Smooth muscle cell of the brain vasculature (primary cell): Measurements from ENCODE around the gene IER3.

Source experiments
- DNase-seq: peaks from one replicate; pipeline ENCODE4 v3.0.0-alpha.2; 2012; ENCODE audit warnings: low read depth, low spot score

Gene IER3

DNA sequence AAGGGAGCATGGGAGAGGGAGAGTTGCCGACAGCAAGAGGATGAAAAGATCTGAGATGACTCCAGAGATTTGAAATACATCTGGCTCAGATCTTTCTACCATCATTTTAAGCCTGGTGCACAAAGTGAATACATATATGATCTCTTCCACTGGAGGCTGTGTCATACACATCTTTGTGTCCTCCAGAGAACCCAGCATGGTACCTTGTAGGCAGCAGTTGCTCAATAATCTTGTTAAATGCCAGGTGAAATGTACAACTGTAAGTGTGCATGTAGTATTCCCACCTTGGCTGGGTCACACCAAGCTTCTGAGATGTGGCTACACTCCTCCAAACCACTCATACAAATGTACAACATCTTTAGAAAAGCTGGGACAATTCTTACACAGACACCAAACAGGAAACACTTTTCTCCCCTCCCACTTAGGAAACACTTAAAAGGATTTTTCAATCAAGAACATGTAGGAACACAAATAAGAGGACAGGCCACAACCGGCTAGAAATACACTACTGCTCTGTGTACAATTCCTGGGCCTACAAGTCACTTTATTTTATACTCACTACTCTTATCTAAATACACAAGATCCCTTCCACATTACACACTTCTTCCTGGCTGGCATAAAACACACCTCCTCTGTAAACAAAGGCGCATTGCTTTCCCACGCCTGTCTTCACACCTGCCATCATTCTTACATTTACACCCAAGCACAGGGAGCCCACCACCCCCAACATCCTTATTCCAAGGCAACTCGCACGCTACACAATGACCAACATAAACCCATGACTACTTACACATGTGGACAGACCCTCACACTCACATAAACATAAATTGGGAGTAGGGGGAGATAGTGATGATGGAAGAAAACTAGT lies 3.8 kb upstream of the IER3 start:
- DNase-seq: no peak

DNA sequence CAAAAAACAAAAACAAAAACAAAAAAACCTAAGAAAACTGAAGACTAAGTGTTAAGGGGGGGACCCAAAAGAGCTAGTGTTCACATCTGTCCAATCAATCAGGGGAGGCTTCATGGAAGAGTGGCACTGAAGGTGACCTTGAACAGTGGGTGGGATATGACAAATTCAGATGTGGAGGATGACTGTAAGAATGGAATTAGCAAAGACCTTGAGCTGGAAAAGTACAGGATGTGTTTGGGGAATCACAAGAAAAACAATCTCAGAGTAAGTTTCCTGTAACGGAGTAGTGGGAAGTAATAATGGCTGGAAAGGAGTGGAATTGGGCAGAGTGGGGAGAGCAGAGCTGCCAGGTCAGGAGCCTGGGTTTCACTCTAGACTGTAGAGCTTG lies 2.9 kb upstream of the IER3 start:
- DNase-seq: no peak

DNA sequence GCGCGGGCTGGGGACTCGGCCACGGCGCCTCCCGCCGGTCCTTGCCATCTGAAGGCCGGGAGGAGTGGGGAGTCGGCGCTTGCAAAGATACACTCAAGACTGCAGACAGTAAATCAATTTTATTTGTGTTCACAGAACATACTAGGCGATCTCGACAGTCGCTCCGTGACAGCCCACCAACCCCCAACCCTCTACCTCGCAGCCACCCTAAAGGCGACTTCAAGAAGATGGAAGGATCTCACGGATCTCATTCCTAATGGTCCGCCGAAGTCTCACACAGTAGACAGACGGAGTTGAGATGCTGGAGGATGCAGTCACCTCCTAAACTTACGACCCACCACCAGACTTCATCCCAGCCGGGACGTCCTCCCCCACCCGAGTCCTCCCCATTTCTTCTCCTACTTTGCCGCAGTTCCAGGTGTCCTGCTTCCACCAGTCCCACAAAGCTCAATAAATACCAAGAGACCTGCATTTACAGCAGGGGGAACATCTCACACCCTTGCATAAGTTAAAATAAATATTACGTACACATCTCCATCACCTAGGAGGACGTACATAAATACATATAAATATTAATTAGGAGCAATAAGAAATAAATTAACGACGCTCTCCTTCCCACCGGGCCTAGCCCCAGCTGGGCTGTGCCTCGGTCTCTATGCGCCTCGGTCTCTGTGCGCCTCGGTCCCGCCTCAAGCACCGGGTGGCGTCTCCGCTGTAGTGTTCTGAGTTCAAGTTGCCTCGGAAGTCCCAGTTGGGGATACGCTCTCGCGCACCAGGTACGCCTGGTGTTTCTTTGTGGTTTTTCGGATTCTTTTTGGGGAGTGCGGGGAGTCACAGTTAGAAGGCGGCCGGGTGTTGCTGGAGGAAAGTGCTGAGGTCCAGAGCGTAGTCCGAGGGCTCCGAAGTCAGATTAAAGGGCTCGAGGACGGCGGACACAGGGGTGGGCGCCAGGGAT lies 971 bp downstream of the IER3 start:
- DNase-seq: no peak

DNA sequence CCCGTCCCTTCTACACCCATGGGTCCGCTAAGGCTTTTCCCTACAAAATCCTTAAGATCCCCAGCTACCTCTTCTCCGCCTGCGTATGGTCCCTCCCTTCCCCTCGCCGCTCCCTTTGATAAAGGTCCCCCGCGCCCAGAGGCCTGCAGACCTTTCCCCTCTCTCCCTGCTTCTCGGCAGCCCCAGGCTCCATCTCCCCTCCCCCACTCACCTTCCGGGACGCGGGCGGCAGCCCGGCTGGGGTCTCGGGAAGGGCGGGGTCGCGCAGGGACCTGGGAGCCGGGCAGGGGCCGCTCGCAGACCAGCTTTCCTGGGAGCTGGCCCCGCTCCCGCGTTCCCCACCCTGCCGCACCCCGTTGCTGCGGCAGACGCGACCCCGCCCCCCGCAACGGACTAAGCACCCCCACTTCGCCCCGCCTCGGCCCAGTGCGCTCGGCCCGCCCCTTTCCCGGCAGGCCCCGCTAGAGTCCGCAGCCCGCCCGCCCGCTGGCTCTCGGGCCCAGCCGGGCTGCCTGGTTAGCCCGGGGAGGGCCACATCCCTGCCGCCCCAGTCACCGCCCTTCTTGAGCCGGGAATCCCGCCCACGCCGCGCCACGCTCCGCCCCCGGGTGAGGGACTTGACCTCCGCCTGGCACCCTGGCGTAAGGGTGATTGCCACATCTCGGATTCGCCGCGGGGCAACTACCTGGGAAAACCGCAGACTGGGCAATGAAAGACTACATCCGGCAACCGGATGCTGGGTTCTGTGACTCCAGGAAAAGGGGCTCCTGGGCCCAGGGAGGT lies 1.8 kb downstream of the IER3 start, which contains the start of gene FLOT1:
Gene FLOT1, minus strand, starts transcription at position 372 of the 783 bp plus-strand sequence. CDS start 498 bp downstream, outside the sequence.
- peak; percentile 92 for DNase-seq

DNA sequence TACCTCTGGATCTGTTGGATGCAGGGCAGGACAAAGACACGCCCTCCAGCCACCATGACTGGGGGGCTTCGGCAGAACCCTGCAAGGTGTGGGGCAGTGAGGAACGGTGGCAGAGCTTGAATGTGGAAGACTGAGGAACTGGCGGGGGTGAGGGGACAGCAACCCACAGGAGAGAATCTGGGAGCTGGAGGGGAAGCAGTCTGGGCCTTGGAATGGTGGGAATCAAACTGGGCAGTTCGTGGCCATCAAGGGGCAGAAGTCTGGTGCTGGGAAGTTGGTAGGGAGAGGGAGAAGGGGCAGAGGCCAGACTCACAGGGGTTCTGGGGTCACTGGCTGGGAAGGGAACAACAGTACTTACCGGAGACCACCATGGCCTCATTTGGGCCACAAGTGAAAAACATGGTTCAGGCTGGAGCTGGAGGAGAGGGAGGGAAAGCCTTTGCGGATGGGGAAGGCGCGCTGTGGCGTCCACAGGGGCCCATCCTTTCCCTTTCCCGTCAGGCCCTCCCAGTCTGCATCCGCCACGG lies 2.5 kb downstream of the IER3 start:
- DNase-seq: no peak

DNA sequence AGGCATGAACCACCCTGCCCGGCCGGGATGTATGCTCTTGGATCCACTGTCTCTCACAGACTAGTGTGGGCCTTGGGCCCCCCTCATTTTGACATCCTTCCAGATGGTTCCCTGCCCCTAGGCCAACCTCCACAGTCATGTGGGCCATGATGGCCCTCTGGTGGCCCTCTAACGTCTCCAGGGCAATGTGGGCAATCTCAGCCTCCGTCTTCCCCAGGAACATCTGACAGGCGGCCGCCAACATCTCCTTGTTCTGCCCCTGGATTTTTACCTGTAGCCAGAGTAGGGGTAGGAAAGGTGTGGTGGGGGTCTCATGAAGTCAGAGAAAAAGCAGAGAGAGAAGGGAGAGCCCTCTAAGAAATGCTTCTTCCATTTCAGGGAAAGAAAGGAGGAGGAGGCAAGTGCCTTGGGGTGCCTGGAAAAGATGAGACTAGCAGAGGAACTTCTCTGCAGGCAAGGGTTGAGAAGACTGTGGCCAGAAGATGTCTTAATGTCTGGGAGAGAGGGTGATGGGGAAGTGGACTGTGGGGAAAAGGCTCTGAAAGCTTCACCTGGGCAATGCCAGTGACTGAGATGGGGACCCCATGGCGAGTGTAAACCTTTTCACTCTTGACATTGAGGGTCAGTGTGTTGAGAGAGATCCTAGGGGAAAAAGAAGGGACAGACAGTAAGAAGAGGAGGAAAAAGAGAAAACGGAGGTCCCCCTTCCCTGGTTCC lies 3.1 kb downstream of the IER3 start:
- DNase-seq: no peak

DNA sequence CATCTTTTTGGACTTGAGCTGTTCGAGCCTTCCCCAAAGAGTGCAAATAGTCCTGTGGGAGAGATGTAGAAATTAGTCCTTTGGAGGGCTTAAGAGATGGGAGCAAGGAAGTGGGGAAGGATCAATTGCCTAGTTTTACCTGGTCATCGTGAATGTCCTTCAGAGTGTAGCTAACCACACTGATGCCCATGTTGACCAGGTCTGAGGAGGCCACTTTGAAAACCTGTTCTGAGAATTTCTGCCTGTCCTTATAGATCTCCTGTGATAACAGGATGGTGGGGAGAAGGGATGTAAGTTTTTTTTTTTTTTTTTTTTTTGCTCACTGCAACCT lies 3.8 kb downstream of the IER3 start:
- no peak for DNase-seq

DNA sequence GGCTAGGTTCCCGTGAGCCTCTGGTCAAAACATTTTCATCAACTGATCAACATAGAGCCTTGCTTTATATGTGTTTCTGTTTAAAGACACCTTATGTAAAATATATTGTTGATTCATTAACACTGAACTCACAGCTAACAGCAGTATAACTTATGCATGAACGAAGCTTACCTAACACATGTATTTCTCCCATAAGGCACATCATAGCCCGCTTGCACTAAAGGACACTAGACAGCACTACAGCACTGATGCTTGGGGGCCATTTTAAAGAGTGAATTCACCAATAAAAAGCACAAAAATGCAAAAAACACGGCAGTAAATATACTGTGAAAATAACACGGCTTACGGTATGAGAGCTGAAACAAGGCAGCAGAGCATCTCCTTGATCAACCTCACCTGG lies 5.8 kb downstream of the IER3 start:
- no peak for DNase-seq

DNA sequence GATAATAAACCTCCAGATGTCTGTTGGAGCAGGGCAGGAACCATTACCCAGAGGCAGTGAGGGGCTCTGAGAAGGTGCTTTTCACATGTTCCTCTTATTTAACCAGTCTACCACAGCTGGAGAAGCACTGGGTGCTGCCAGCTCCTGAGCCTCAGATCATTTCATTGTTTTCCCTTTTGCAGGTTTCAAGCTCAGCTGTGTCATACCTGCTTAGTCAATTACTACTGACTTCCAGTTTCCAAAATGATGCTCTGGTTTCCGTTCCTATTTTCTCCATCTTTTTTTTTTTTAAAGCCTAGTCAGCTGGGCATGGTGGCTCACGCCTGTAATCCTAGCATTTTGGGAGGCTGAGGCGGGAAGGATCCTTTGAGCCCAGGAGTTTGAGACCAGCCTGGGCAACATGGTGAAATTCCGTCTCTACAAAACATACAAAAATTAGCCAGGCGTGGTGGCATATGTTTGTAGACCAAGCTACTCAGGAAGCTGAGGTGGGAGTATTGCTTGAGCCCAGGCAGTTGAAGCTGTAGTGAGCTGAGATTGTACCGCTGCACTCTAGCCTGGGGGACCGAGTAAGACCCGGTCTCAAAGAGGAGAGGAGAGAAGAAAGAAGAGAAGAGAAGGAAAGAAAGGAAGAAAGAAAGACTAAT lies 8.6 kb downstream of the IER3 start:
- no peak for DNase-seq

DNA sequence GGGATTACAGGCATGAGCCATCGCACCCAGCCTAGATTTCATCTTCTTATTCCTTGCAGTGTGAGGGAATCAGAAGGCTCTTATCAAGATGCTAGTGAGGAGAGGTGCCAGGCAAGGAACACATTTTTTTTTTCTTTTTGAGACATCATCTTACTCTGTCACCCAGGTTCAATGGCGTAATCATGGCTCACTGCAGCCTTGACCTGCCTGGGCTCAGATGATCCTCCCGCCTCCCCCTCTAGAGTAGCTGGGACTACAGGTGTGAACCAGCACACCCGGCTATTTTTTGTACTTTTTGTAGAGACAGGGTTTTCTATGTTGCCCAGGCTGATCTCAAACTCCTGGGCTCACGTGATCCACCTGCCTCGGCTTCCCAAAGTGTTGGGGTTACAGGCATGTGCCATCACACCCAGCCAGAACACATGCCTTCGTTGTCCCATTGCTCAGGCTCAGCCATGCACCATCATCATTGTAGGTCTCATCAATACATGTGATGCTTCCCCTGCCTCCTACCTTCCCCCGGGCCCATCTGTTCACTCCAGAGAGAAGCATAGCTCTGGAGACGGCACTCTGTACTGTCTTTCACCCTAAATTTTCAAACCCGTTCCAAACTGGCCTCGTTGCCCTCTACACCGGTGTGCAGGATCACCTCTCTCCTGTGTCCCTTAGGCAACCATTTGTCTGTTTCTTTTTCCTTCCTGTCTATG lies 12.0 kb downstream of the IER3 start:
- DNase-seq: no peak

DNA sequence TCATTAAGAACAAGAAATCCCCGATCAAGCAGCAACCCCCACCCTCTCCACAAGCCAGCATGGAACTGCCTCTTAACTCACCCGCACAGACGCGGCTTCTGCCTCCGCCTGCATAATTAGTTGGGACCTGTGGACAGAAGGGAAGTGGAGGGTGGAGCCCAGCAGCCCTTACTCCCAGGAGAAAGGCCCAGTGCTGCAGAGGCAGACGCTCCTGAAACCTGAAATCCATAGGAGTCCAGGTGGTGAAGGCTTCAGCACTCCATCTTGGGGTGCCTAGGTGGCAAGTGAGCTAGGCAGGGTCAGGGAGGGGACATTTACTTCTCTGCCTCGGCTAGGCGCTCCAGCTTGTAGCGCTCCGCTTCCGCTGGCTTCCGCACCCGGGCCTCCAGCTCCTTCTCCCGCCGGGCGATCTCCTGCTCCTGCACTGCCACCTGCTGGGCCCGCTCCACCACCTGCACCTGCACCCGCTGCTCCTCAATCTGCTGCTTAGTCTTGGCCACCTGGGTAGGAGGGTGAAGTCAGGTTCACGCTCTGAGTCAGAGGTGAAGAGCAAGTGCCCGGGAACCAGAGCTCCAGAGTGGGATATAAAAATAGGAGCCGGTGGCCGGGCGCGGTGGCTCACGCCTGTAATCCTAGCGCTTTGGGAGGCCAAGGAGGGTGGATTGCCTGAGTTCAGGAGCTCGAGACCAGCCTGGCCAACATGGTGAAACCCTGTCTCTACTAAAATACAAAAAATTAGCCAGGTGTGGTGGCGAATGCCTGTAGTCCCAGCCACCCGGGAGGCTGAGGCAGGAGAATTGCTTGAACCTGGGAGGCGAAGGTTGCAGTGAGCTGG lies 13.5 kb downstream of the IER3 start:
- no peak for DNase-seq

DNA sequence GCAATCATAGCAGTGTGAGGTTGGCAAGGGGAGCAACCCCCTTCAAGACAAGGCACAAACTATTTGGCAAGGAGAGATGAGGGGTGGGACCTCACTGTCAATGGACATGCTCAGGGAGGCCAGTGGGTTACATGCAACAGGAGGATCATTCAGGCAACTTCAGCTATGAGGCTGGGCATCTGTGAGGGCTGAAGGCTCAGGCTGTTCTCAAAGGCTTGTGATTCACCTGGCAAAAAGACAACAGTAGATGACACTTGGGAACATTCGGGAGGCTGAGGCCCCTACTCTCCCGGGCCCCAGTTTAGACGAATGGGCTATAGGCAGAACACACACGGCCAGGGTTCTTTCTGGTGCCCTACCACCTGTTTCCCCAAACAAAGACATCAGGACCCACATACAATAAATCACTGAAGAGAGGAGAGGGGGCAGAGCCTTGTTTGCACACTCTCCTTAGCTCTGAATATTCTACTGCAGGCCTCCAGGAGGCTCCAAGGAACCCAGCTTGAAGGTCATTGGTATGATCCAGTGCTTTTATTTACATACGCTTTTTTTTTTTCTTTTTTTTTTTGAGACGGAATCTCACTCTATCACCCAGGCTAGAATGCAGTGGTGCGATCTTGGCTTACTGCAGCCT lies 16.3 kb downstream of the IER3 start:
- no peak for DNase-seq

DNA sequence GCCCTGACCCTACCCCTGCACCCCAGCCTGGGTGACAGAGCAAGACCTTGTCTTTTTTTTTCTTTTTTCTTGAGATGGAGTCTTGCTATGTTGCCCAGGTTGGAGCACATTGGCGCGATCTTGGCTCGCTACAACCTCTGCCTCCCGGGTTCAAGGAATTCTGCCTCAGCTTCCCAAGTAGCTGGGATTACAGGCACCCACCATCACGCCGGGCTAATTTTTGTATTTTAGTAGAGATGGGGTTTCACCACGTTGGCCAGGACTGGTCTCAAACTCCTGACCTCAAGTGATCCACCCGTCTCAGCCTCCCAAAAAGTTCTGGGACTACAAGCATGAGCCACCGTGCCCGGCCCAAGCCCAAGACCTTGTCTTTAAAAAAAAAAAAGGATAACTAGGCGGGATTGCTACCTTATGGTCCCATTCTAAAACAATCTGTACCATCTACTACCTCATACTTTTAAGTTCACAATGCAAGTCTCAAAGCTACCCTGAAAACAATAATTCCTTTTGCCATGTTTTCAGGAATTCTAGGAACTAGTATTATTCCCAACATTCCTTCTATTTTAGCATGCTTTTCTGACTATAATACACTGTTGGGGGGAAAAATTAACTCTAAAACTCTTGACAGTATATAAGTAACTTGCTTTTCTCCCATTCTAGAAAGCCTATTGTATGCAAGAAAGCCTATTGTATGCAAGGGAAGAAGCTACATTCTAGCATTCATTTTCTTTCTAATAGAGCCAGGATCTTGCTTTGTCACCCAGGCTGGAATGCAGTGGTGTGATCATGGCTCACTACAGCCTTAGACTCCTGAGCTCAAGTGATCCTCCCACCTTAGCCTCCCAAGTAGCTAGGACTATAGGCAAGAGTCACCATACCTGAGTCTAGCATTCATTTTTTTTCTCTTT lies 17.6 kb downstream of the IER3 start:
- no peak for DNase-seq

DNA sequence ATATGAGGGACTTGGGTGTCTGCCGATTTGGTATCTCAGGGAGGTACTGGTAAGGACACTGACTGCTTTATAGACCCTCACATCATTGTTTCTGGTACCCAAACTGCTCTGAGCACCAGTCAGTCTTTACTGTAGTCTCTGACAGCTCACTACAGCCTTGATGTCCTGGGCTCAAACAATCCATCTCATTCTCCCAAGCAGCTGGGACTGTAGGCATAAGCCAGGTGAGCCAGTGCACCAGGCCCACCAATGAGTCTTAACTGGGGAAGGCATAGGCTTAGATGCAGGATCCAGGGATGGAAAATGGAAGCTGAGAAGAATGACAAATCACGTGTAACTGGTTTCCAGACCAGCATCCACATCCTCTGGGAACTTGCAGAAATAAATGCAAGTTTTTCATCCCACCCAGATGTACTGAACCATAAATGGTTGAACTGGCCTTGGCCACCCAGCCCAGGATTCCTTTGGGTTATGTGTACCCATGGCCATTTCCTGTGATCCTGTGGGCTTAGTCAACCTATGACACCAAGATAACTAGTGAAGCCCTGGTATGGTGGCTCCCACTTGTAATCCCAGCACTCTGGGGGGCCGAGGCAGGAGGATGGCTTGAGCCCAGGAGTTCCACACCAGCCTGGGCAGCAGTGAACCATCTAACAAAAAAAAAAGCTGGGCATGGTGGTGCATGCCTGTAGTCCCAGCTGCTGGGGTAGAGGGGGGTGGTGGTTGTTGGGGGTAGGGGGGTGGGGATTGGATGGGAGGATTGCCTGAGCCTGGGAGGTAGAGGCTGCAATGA lies 18.4 kb downstream of the IER3 start:
- no peak for DNase-seq

DNA sequence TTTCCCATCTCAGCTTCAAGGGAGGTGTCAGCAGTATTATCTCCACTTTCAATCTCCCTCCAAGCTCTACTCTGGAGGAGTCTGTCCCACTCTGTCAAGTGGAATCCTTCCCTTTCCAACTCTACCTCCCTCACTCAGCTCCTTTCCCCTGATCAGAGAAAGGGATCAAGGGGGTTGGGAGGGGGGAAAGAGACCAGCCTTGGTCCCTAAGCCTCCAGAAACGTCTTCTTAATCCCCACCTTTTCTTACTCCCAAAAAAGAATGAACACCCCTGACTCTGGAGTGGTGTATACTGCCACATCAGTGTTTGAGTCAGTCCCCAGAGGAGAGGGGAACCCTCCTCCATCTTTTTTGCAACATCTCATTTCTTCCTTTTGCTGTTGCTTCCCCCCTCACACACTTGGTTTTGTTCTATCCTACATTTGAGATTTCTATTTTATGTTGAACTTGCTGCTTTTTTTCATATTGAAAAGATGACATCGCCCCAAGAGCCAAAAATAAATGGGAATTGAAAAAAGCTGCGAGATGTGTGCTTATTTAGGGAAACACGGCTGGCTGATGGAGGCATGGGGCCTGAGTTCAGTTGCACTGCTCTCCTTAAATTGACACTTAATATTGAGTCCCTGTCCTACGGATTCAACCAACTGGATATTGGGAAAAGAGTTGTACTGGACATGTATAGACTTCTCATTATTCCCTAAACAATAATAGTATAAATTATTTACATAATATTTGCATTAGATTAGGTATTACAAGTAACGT lies 19.3 kb downstream of the IER3 start:
- no peak for DNase-seq
